ENCODE data around the gene SH3GL3. TPM values are rescaled to one million over a fixed set of nuclear protein-coding genes. Genes with fewer than 3 reads are reported as not detected.

The SH3GL3 gene
- total and polyA plus RNA-seq, 2 of the 4 experiments (the other 2 are of a cell fraction) = not detected

- Histone ChIP-seq H3K18ac (ENCODE audit: low read depth, low read length) (no peak overlapping the region), H3K4me1 (ENCODE audit: control insufficient read depth, insufficient read depth, low read length) (no peaks in the 10 kb centered on the region), H3K27ac (ENCODE audit: insufficient read depth, low read length) (no peak overlapping the region), H3K4me3 (ENCODE audit: insufficient read depth, low read depth, low read length) (no peak overlapping the region), H2BK20ac (ENCODE audit: low read depth, low read length) (no peak overlapping the region), H3K9me1 (ENCODE audit: insufficient read depth, low read length) (no peaks in the 10 kb centered on the region), H4K8ac (ENCODE audit: low read depth in 2 of 2, low read length in 2 of 2) (no peak overlapping the region), H3K9me3 (ENCODE audit: control insufficient read depth, insufficient read depth, low read length) (no peaks in the 10 kb centered on the region; the same call in 1 of the 2 replicates), H3K9ac (ENCODE audit: low read depth, low read length) (no peak overlapping the region), H3K4me2 (ENCODE audit: low read depth, low read length) (no peak overlapping the region), H2BK120ac (ENCODE audit: low read depth, low read length) (no peak overlapping the region), H2AFZ (replicated peaks; ENCODE audit: low read length, poor library complexity) (no peak overlapping the region), H2AK9ac (replicated peaks; ENCODE audit: low read depth, low read length, poor library complexity) (no peak overlapping the region), H4K91ac (ENCODE audit: insufficient read depth, low read depth, low read length) (no peak overlapping the region), H3K79me1 (ENCODE audit: low read depth in 1 of 2, low read length in 2 of 2) (no peaks in the 10 kb centered on the region), H3K36me3 (ENCODE audit: control insufficient read depth, insufficient read depth, low read length) (no peaks in the 10 kb centered on the region), H3K14ac (replicated peaks; ENCODE audit: low read depth, low read length) (no peak overlapping the region), H2AK5ac (ENCODE audit: low read depth, low read length) (no peak overlapping the region), H3K4ac (ENCODE audit: low read depth, low read length) (no peak overlapping the region), H4K20me1 (ENCODE audit: insufficient read depth, low read length) (no peaks in the 10 kb centered on the region), H3K27me3 (ENCODE audit: control insufficient read depth, insufficient read depth, low read length) (no peaks in the 10 kb centered on the region), H2BK15ac (ENCODE audit: low read depth, low read length) (no peak overlapping the region), H4K5ac (ENCODE audit: low read depth, low read length) (no peak overlapping the region), H3K56ac (ENCODE audit: extremely low read depth, insufficient read depth, low read length) (no peak overlapping the region), H3K23ac (ENCODE audit: low read depth, low read length) (no peak overlapping the region), H2BK5ac (ENCODE audit: low read depth, low read length, poor library complexity, severe bottlenecking) (no peak overlapping the region)
- DNase-seq (no peak), ATAC-seq (ENCODE audit: low read depth) (no peak)
- no peak for TF ChIP-seq FOS (IDR thresholded peaks at IDR 0.05; ENCODE audit: low read depth, low read length)
- no peak for TF ChIP-seq CHD1 (IDR thresholded peaks at IDR 0.05; ENCODE audit: low read depth, low read length)
- no peak for TF ChIP-seq MAFK (IDR thresholded peaks at IDR 0.05; ENCODE audit: low read depth, low read length)
- TF ChIP-seq CEBPB (IDR thresholded peaks at IDR 0.05; ENCODE audit: low read depth, low read length) = no peak
- TF ChIP-seq RAD21 (IDR thresholded peaks at IDR 0.05; ENCODE audit: low read length) = no peak
- TF ChIP-seq MAZ (IDR thresholded peaks at IDR 0.05; ENCODE audit: borderline replicate concordance, low read depth, low read length) = no peak
- no peak for TF ChIP-seq ELK1 (IDR thresholded peaks at IDR 0.05; ENCODE audit: borderline replicate concordance, low read depth, low read length)
- no peak for TF ChIP-seq MXI1 (IDR thresholded peaks at IDR 0.05; ENCODE audit: borderline replicate concordance, low read depth, low read length)
- no peak for TF ChIP-seq CTCF (conservative IDR thresholded peaks at IDR 0.05; ENCODE audit: low read depth, low read length)
- TF ChIP-seq RCOR1 (IDR thresholded peaks at IDR 0.05; ENCODE audit: insufficient replicate concordance, low read length) = no peak
- intact Hi-C loops (cut with micrococcal nuclease) (no loop called here), in situ Hi-C loops (cut with MboI; ENCODE audit: low sequenced_read_pairs) (no loop called here), dilution Hi-C loops (cut with HindIII; ENCODE audit: low sequenced_read_pairs, unreplicated experiment) (no loop called here)
- no TSS peak for BruUV-seq (replicated peaks)
- CTCF ChIA-PET = no interaction called here
- POLR2A ChIA-PET (ENCODE audit: unreplicated experiment) = no interaction called here
- 50% methylated on average over 1 of the region's 2 CpGs; no CpG with 5 or more reads in 1 of the 2 experiments for WGBS, 2 experiments (ENCODE audit: extremely low coverage in 2 of 2, insufficient read length in 1 of 2)
Measured at GRCh38 chr15:83626171-83626802, 179.1 kb downstream of the SH3GL3 start.
